Measurements from ENCODE around the gene SLC7A6OS. TPM values are rescaled to one million over a fixed set of nuclear protein-coding genes. Genes with fewer than 3 reads are reported as not detected.
A peak's percentile ranks its signal among the peaks of the same experiment; 100 is the strongest.

Gene SLC7A6OS
- total RNA-seq, 1 donor from 2014 or later = 21.7 TPM

GRCh38 chr16:68332411-68333121 lies 21.8 kb upstream of the SLC7A6OS start:
- DNase-seq (ENCODE audit: extremely low spot score, unreplicated experiment) = no peak
- Mint-ChIP-seq H3K27me3 (no peaks in the 10 kb centered on the region), H3K9me3 (no peaks in the 10 kb centered on the region), H3K27ac (peak overlapping the region; percentile 62), H3K36me3 (peaks cover 12% of the 10 kb centered on the region), H3K4me1 (ENCODE audit: unreplicated experiment) (peaks cover 23% of the 10 kb centered on the region), H3K4me3 (peak overlapping the region; percentile 12)
- no peak for TF ChIP-seq CTCF (conservative IDR thresholded peaks at IDR 0.05)

DNA sequence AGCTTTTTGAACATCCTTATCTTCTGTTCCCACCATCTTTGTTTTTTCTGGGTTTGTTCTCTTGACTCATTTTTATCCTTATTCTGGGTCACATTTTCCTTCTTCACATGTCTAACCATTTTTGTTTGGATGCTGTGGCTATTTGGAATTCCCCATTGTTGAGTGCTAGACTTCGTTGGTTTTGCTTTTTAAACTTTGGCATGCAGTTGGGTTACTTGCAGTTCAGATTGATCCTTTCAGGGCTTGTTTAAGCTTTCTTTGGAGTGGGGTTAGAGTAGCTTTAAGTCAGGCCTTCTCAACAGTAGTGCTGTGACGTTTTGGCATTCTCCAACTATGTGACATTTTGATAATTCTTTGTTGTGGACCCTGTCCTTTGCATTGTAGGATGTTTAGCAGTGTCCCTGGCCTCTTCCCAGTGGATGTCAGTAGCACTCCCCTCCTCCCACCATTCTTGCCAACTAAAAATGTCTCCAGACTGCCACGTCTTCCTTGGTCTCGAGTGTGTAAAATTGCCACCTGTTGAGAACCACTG lies 21.2 kb upstream of the SLC7A6OS start:
- no peak for TF ChIP-seq CTCF (conservative IDR thresholded peaks at IDR 0.05)
- H3K36me3 Mint-ChIP-seq = peaks cover 11% of the 10 kb centered on the region
- no peak overlapping the region for H3K4me3 Mint-ChIP-seq
- no peaks in the 10 kb centered on the region for H3K27me3 Mint-ChIP-seq
- no peak for DNase-seq (ENCODE audit: extremely low spot score, unreplicated experiment)
- H3K9me3 Mint-ChIP-seq = no peaks in the 10 kb centered on the region
- peak overlapping the region; percentile 62 for H3K27ac Mint-ChIP-seq
- H3K4me1 Mint-ChIP-seq (ENCODE audit: unreplicated experiment) = peaks cover 28% of the 10 kb centered on the region

DNA sequence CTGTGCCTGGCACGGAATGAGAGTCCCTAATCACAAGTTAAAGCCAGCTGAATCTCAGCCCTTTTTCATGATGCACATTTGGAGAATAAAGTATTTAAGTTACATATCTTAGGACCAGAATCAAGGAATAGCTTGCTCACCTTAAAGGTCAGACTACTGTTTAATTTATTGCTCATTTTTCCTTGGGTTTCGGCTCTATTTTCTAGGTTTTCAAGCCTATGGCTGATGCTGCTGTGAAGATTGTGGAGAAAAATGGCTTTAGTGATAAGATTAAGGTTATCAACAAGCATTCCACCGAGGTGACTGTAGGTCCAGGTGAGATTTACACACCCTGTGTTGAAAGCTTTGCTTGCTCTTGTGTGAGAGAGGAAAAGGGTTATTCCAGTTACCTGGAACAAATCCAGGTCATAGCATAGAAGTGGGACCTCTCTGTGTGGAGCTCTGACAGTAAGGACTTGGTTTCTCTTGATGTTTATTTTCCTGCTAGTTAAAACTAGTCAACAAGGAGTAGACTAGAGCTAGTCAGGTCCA lies 18.2 kb upstream of the SLC7A6OS start:
- Mint-ChIP-seq H3K4me3 (no peak overlapping the region), H3K36me3 (peaks cover 13% of the 10 kb centered on the region), H3K27me3 (no peaks in the 10 kb centered on the region), H3K27ac (peak overlapping the region; percentile 81), H3K9me3 (no peaks in the 10 kb centered on the region), H3K4me1 (ENCODE audit: unreplicated experiment) (peaks cover 28% of the 10 kb centered on the region)
- DNase-seq (ENCODE audit: extremely low spot score, unreplicated experiment) = no peak
- TF ChIP-seq CTCF (conservative IDR thresholded peaks at IDR 0.05) = peak; percentile 9

GRCh38 chr16:68328151-68328859 lies 17.6 kb upstream of the SLC7A6OS start:
- H3K4me1 Mint-ChIP-seq (ENCODE audit: unreplicated experiment) = peaks cover 28% of the 10 kb centered on the region
- peaks cover 15% of the 10 kb centered on the region for H3K36me3 Mint-ChIP-seq
- peak overlapping the region; percentile 81 for H3K27ac Mint-ChIP-seq

More at GRCh38 chr16:68328151-68328859, 17.6 kb upstream of the SLC7A6OS start:
- H3K27me3 Mint-ChIP-seq = no peaks in the 10 kb centered on the region
- no peaks in the 10 kb centered on the region for H3K9me3 Mint-ChIP-seq
- TF ChIP-seq CTCF (conservative IDR thresholded peaks at IDR 0.05) = peak; percentile 90
- H3K4me3 Mint-ChIP-seq = no peak overlapping the region
- peak; percentile 81 for DNase-seq (ENCODE audit: extremely low spot score, unreplicated experiment)
